Smooth muscle cell of the brain vasculature (primary cell): ENCODE data around the gene STEAP2.
"Not testable (repeated sequence)": the region's sequence is repeated elsewhere in the genome, so short reads cannot be mapped to it uniquely, and the experiment has no call there.

Experiments used
- DNase-seq: peaks from one replicate; pipeline ENCODE4 v3.0.0-alpha.2; 2012; ENCODE audit warnings: low read depth, low spot score

The STEAP2 gene

DNA sequence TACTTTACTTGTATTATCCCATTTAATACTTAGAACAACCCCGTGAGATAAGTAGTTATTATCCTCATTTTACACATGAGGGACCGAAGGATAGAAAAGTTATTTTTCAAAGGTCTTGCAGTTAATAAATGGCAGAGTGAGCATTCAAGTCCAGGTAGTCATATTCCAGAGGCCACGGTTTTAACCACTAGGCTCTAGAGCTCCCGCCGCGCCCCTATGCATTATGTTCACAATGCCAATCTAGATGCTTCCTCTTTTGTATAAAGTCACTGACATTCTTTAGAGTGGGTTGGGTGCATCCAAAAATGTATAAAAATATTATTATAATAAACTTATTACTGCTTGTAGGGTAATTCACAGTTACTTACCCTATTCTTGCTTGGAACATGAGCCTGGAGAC lies 22.0 kb downstream of the STEAP2 start:
- no peak for DNase-seq

DNA sequence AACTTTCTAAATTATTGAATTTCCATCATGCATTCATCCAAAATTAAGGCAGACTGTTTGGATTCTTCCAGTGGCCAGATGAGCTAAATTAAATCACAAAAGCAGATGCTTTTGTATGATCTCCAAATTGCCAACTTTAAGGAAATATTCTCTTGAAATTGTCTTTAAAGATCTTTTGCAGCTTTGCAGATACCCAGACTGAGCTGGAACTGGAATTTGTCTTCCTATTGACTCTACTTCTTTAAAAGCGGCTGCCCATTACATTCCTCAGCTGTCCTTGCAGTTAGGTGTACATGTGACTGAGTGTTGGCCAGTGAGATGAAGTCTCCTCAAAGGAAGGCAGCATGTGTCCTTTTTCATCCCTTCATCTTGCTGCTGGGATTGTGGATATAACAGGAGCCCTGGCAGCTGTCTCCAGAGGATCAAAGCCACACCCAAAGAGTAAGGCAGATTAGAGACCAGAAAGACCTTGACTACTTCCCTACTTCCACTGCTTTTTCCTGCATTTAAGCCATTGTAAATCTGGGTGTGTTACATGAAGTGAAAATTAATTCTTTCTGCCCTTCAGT lies 25.3 kb downstream of the STEAP2 start:
- DNase-seq: no peak

DNA sequence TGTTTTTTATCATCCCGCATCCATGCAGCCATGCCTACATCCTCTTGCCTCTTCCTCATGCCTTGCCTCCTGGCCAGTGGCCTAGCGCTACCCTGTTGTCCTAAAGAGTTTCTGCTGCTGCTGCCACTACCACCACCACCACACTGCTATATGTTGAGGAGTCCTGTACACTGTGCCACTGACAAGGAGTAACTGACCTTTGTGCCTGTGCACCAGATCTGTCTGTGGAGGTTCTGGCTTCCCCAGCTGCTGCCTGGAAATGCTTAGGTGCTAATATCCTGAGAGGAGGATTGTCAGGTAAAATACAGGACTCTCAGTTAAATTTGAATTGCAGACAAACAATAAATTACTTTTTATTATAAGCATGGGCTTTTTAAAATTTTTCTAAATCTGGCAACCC lies 26.5 kb downstream of the STEAP2 start:
- no peak for DNase-seq

- DNase-seq: no peak
Observed at GRCh38 chr7:90238583-90238982, 27.0 kb downstream of the STEAP2 start.

DNA sequence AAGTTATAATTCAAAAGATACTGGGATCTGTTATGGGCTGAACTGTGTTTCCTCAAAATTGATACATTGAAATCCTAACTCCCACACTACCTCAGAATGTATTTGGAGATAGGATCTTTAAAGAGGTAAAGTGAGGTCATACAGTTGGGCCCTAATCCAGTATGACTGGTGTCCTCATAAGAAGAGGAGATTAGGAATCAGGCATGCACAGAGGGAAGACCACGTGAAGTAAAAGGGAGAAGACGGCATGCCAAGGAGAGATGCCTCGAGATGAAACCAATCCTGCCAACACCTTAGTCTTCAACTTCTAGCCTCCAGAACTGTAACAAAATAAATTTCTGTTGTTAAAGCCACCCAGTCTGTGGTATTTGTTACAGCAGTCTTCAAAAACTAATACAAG lies 27.5 kb downstream of the STEAP2 start:
- no peak for DNase-seq

- DNase-seq: no peak
Observed at GRCh38 chr7:90239625-90240228, 28.2 kb downstream of the STEAP2 start.

DNA sequence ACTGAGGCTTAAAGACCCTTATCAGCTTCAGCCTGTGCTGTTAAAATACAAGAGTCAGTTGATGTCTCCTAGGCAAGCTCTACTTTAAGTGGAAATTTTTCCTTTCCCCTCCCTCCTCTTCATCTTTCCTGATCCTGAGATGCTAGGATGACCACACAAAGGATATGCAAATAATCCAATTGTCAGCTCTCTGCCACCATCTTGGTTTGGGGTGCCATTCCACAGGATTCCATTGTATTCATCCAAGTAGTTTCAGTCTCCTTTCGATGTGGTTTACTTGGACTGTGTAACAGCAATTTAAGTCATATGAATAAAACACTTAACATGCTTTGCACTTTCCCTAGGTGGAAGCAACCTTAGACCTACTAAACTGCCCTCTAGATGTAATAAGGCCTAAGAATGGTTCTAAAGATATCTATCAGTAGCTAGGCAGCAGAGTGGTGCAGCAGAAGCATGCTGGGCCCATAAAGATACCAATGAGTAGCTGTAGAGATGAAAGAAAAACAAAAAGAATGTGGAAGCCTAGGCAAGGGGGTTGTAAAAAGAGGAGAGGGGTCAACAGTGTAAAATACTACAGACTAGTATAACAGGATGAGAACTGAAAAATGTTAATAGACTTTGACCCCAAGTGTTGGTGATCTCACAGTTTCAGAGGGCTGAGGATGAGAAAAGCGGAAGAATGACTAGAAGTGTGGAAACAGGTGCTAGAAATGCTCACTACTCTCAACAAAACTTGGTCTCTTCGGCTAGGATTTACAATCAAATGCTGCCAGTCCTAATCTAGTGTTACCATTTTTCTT lies 31.0 kb downstream of the STEAP2 start:
- no peak for DNase-seq

DNA sequence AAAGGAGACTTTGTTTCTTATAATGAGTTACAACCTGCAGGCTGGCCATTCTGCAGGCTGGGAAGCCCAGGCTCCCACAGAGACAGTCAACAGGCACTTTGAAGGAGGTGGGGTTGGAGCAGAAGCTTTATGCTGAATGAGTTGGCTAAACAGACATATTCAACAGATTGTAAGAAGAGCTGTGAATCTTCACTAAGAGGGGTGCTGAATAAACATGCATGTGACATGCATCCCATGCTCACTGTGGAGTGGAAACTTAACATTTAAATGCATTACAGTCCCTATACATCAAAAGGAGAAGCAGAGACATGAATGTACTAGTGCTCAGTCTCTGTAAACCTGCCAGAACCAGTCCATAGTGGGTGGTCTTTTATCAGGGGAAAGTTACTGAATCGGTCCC lies 32.0 kb downstream of the STEAP2 start:
- no peak for DNase-seq

DNA sequence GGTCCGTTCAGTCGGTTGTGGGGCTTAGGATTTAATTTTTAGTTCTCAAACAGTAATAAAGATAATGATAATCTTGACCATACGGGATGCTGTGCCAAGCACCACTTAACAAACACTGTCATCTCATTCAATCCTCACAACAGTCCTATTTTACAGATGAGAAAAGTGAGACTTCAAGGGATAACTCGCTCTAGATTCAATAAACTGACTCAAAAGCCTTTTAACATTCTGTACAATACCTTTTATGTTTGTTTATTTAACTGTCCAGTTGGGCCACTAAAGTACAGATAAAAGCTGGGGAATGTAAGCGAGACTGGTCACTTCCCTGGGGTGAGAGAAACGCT lies 33.0 kb downstream of the STEAP2 start:
- DNase-seq: no peak

- DNase-seq: peak; percentile 67
Observed at GRCh38 chr7:90244909-90245851, 33.6 kb downstream of the STEAP2 start, which contains the start of gene CFAP69. CFAP69 (plus strand) TSS chr7:90245174; CDS start chr7:90245425, 251 bp downstream.

DNA sequence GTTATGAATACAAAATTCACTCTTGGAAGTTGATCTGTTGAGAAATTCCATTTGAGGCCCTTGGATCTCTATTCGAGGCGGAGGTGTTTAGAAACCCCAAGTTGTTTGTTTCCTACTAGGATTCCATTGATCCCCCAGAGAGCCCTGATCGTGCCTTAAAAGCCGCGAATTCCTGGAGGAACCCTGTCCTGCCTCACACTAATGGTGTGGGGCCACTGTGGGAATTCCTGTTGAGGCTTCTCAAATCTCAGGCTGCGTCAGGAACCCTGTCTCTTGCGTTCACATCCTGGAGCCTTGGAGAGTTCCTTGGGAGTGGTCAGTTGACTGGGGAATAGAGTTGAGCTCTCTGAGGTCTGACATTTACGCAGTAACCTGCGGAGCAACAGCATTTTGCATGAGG lies 34.6 kb downstream of the STEAP2 start:
- DNase-seq: no peak

DNA sequence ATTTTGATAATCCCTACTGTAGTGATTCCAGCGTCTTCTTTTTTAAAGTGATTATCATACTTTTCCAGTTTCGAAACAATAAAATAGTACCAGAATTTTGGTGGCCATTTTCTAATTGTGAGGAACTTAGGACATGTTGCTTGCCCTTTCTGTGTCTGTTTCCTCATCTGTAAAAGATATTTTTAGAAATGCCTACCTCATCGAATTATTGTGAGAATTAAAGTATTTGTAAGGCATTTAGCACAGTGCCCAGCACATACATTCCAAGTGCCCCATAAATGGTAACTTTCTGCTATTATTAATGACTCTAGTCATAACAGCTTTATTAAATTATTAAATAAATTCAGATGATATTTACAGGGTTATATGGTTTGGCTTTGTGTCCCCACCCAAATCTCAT lies 37.2 kb downstream of the STEAP2 start:
- DNase-seq: no peak

DNA sequence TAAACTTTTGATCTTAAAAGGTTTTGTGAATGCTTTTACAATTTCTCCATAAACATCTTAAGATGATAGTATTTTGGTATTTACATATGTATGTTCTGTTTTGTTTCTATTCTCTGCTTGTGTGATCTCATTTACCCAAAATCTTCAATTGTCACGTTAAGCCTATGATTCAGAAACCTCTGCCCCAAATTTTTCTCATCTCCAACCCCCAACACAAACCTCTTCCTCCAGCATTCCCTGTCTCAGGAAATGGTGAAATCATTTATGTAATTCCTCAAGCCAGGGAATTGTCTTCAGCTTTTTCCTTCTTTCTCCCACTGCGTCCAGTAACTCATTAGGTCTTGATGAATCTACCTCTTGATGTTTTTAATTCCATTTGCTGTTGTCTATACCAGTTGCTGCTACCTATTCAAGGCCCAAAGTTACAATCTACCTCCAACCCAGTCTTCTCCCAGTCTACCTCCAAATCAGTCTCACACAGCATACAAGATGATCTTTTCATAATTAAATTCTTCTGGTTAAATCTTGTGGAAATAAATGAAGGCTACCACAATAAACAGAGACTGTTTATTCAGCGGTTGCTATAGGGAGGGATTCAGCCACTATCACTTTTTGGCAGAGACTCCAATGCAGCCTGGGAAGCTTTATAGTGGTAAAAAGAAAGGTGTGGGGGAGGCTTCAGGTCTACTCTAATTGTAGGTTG lies 39.2 kb downstream of the STEAP2 start:
- DNase-seq: no peak

GRCh38 chr7:90251304-90251635 lies 39.7 kb downstream of the STEAP2 start:
- no peak for DNase-seq

- not testable (repeated sequence) for DNase-seq
Observed at GRCh38 chr7:90256011-90256410, 44.5 kb downstream of the STEAP2 start.

- DNase-seq: no peak
Observed at GRCh38 chr7:90256778-90257177, 45.2 kb downstream of the STEAP2 start.

DNA sequence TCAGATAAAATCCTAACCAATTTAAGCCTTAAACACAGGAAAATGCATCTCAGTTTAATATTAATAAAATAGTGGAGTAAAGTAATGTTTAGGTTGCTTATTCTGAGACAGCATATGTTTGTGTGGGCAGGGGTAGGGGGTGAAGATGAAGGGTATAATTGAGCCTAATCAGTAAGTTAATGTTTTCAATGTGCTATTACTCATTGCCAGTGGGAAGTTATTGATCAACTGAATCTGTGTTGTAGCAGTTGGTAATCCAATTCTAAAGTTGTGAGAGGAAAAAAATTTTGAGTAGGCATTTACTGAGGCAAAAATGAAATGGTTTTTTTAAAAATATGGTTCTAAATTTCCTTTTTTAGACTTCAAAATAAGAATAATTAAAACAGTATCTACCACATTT lies 49.9 kb downstream of the STEAP2 start:
- no peak for DNase-seq

GRCh38 chr7:90262438-90262837 lies 50.9 kb downstream of the STEAP2 start:
- no peak for DNase-seq

- DNase-seq: no peak
Observed at GRCh38 chr7:90266808-90267207, 55.3 kb downstream of the STEAP2 start.

- DNase-seq: no peak
Observed at GRCh38 chr7:90267263-90267858, 55.8 kb downstream of the STEAP2 start.

- DNase-seq: no peak
Observed at GRCh38 chr7:90269163-90269562, 57.6 kb downstream of the STEAP2 start.
